GM12891 (cell line): Measurements from ENCODE around the gene YIF1B.

Experiments used
- POLR2A ChIP-seq: IDR thresholded peaks from 2 replicates; pipeline ENCODE4 v1.6.1; 2011; ENCODE audit warnings: low read depth, low read length, control low read depth
- POLR2AphosphoS5 ChIP-seq: IDR thresholded peaks from 2 replicates; pipeline ENCODE4 v1.6.1; 2011; ENCODE audit warnings: low read depth, low read length, control low read depth
- TAF1 ChIP-seq: IDR thresholded peaks from 2 replicates; pipeline ENCODE4 v1.6.1; 2011; ENCODE audit warnings: low read depth, low read length, control low read depth

DNA sequence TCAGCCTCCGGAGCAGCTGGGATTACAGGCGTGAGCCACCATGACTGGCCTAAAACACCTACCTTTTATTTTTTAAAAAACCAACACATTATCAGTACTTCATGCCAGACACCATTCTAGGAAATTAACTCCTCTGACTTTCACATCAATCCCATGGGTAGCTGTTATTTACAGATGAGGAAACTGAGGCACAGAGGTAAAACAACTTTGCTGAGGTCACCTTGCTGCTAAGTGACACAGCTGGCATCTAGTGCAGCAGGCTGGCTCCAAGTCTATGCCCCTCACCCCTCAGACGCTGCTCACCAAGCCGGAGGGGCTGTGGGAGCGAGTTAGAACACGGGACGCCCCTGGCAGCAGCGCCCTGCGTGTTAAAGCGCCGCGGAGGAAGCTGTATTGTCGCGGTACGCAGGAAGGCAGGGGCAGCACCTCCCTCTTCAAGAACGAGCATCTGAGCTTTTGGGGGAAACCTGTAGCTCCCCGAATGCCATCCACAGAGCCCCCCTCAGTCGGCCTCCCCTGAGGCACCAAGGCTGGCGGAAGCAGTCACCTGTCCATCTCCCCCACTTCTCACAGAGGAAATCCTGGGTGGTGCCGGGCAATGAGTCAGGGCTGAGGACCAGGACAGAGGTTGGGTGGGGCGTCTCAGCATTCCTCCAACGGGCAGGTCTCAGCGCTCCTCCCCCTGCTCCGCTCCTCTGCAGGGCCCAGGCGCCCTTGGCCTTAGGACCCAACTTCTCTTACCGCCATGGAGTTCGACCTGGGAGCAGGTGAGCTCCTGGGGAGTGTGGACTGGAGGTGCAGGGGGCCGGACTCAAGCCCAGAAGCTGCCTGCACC is 12.0 kb downstream of the YIF1B start, which contains the start of gene C19orf33:
- TF ChIP-seq POLR2A = no peak
- TF ChIP-seq POLR2AphosphoS5 = no peak
- no peak for TF ChIP-seq TAF1
